ENCODE data around the gene ETV3.

DNA sequence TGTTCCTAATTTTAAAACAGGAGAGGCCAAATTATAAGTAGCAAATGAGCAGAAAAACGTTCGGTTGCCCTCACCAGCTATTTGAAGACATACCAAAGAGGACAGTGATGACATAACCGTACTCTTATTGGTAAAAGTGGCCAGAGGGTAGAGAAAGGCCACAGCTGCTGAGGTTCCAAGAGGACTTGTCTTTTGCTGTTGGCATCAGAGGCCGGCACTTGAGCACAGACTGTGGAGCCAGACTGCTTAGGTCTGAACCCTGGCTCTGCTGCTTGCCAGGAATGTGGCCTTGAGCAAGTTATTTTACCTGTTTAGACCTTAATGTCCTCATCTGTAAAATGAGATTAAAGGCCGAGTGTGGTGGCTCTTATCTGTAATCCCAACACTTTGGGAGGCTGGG, 53.5 kb downstream of the ETV3 start:
- TF ChIP-seq, protein P1, sequence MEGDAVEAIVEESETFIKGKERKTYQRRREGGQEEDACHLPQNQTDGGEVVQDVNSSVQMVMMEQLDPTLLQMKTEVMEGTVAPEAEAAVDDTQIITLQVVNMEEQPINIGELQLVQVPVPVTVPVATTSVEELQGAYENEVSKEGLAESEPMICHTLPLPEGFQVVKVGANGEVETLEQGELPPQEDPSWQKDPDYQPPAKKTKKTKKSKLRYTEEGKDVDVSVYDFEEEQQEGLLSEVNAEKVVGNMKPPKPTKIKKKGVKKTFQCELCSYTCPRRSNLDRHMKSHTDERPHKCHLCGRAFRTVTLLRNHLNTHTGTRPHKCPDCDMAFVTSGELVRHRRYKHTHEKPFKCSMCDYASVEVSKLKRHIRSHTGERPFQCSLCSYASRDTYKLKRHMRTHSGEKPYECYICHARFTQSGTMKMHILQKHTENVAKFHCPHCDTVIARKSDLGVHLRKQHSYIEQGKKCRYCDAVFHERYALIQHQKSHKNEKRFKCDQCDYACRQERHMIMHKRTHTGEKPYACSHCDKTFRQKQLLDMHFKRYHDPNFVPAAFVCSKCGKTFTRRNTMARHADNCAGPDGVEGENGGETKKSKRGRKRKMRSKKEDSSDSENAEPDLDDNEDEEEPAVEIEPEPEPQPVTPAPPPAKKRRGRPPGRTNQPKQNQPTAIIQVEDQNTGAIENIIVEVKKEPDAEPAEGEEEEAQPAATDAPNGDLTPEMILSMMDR (IDR thresholded peaks at IDR 0.05; ENCODE audit: borderline replicate concordance, extremely low read depth, low read length, poor library complexity, severe bottlenecking): no peak
- TF ChIP-seq EZH2 (IDR thresholded peaks at IDR 0.05; ENCODE audit: borderline replicate concordance, low read depth, low read length, severe bottlenecking): no peak

Measured in DND-41 (cell line).